ENCODE results near the gene WNT3. TPM values are rescaled to one million over a fixed set of nuclear protein-coding genes. Genes with fewer than 3 reads are reported as not detected.

Gene WNT3
- total RNA-seq, 1 experiment from 2014 or later, result not detected

Other genes with a start within 250 kb of the WNT3 start
- gene ARL17A, start 239.0 kb downstream of the WNT3 start, total RNA-seq (2014; rRNA removed; shearing (Covaris generic)), result 4.3 and 6.2 TPM in 2 replicates
- 17.7 and 19.0 TPM in 2 replicates for gene NSF, start 228.0 kb downstream of the WNT3 start, total RNA-seq (2014; rRNA removed; shearing (Covaris generic))
- not detected in 2 replicates for gene WNT9B, start 32.9 kb upstream of the WNT3 start, total RNA-seq (2014; rRNA removed; shearing (Covaris generic))
- gene GOSR2, start 104.5 kb upstream of the WNT3 start, total RNA-seq (2014; rRNA removed; shearing (Covaris generic)), result 30.6 and 41.7 TPM in 2 replicates
- 2.4 and 3.9 TPM in 2 replicates for gene RPRML, start 160.6 kb upstream of the WNT3 start, total RNA-seq (2014; rRNA removed; shearing (Covaris generic))